Endodermal cell (in vitro differentiated cells): ENCODE results near the gene ETV6. TPM values are rescaled to one million over a fixed set of nuclear protein-coding genes. Genes with fewer than 3 reads are reported as not detected.

Experiments used
- DNase-seq: peaks from one replicate; pipeline ENCODE4 v3.0.0-alpha.2; 2017
- H3K27ac ChIP-seq: 2 replicates; pipeline ENCODE4 v1.5.1; 2013; ENCODE audit warnings: mild to moderate bottlenecking, low read depth, low read length, moderate library complexity
- H3K27me3 ChIP-seq: 2 replicates; pipeline ENCODE4 v1.6.1; 2013; ENCODE audit warnings: mild to moderate bottlenecking, low read length, moderate library complexity; ENCODE audit not compliant: insufficient read depth, control insufficient read depth, poor library complexity, severe bottlenecking
- H3K36me3 ChIP-seq: 2 replicates; pipeline ENCODE4 v1.7.0; 2013; ENCODE audit warnings: mild to moderate bottlenecking, low read length, moderate library complexity; ENCODE audit not compliant: control insufficient read depth, insufficient read depth
- H3K4me1 ChIP-seq: one replicate; pipeline ENCODE4 v1.7.0; 2013; ENCODE audit warnings: low read length; ENCODE audit not compliant: control insufficient read depth, insufficient read depth
- H3K4me3 ChIP-seq: 2 replicates; pipeline ENCODE4 v1.5.1; 2013; ENCODE audit warnings: mild to moderate bottlenecking, low read length, moderate library complexity
- H3K9ac ChIP-seq: 2 replicates; pipeline ENCODE4 v1.6.1; 2013; ENCODE audit warnings: mild to moderate bottlenecking, low read length, moderate library complexity; ENCODE audit not compliant: poor library complexity, severe bottlenecking; ENCODE audit errors: extremely low read depth
- H3K9me3 ChIP-seq: 2 replicates; pipeline ENCODE4 v1.6.1; 2013; ENCODE audit warnings: mild to moderate bottlenecking, low read length, moderate library complexity; ENCODE audit not compliant: control insufficient read depth
- H3K27ac Mint-ChIP-seq: 2 replicates; pipeline ENCODE4 v1.8.0; 2020; ENCODE audit warnings: mixed read lengths
- H3K27me3 Mint-ChIP-seq: 2 replicates; pipeline ENCODE4 v1.8.0; 2021; ENCODE audit warnings: mild to moderate bottlenecking, mixed read lengths; ENCODE audit not compliant: insufficient read depth
- H3K36me3 Mint-ChIP-seq: 2 replicates; pipeline ENCODE4 v1.8.0; 2020; ENCODE audit warnings: low read depth, mixed read lengths
- H3K4me1 Mint-ChIP-seq: 2 replicates; pipeline ENCODE4 v1.8.0; 2020; ENCODE audit warnings: mixed read lengths
- H3K4me3 Mint-ChIP-seq: 2 replicates; pipeline ENCODE4 v1.8.0; 2020; ENCODE audit warnings: mild to moderate bottlenecking, moderate library complexity, mixed read lengths
- H3K9me3 Mint-ChIP-seq: 2 replicates; pipeline ENCODE4 v1.8.0; 2020; ENCODE audit warnings: mild to moderate bottlenecking, mixed read lengths
- WGBS, 2 experiments: methylation state at CpG; one replicate each; pipeline versions ENCODE4 v1.1.5 to v1.1.7; 2013; ENCODE audit warnings: missing lambda C conversion rate in 2 of 2, mixed read lengths in 1 of 2; ENCODE audit not compliant: insufficient coverage in 1 of 2, insufficient read length in 1 of 2; 5-methylcytosine and 5-hydroxymethylcytosine counted together
- total RNA-seq, 2 donors: library from RNA; stranded (reverse); fragmentation: NEBNext Ultra II Directional in 1 of 2; extraction: Animal tissue kit (Norgen Biotek cat#: 25700) in 1 of 2; gene quantifications; 2 replicates in 1 of 2; 3 replicates in 1 of 2; pipeline ENCODE4 v1.2.1, GENCODE V29; 2021
- TF ChIP-seq, protein P1 (sequence below): fragments of 200-600 bp; sonication (generic); conservative IDR thresholded peaks from 2 replicates; pipeline ENCODE4 v1.5.0; 2021; ENCODE audit warnings: antibody characterized with exemption, mild to moderate bottlenecking

The ETV6 gene
- total RNA-seq, 2 donors from 2014 or later, result 9.3 to 22.1 TPM

GRCh38 chr12:11688379-11688778 is 38.9 kb downstream of the ETV6 start:
- TF ChIP-seq, protein P1, sequence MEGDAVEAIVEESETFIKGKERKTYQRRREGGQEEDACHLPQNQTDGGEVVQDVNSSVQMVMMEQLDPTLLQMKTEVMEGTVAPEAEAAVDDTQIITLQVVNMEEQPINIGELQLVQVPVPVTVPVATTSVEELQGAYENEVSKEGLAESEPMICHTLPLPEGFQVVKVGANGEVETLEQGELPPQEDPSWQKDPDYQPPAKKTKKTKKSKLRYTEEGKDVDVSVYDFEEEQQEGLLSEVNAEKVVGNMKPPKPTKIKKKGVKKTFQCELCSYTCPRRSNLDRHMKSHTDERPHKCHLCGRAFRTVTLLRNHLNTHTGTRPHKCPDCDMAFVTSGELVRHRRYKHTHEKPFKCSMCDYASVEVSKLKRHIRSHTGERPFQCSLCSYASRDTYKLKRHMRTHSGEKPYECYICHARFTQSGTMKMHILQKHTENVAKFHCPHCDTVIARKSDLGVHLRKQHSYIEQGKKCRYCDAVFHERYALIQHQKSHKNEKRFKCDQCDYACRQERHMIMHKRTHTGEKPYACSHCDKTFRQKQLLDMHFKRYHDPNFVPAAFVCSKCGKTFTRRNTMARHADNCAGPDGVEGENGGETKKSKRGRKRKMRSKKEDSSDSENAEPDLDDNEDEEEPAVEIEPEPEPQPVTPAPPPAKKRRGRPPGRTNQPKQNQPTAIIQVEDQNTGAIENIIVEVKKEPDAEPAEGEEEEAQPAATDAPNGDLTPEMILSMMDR, result no peak
- Histone ChIP-seq H3K9ac (no peak overlapping the region), H3K4me3 (no peak overlapping the region), H3K27me3 (no peaks in the 10 kb centered on the region), H3K36me3 (no peaks in the 10 kb centered on the region), H3K9me3 (no peaks in the 10 kb centered on the region), H3K4me1 (peaks cover 11% of the 10 kb centered on the region), H3K27ac (no peak overlapping the region)
- H3K27me3 Mint-ChIP-seq, result no peaks in the 10 kb centered on the region
- H3K4me3 Mint-ChIP-seq, result no peak overlapping the region
- no peak overlapping the region for H3K27ac Mint-ChIP-seq
- DNase-seq, result peak; percentile 56
- no peaks in the 10 kb centered on the region for H3K9me3 Mint-ChIP-seq
- peaks cover 33% of the 10 kb centered on the region for H3K4me1 Mint-ChIP-seq
- 82 to 92% methylated on average over 4 of the region's 4 CpGs for WGBS, 2 experiments
- no peaks in the 10 kb centered on the region for H3K36me3 Mint-ChIP-seq

DNA sequence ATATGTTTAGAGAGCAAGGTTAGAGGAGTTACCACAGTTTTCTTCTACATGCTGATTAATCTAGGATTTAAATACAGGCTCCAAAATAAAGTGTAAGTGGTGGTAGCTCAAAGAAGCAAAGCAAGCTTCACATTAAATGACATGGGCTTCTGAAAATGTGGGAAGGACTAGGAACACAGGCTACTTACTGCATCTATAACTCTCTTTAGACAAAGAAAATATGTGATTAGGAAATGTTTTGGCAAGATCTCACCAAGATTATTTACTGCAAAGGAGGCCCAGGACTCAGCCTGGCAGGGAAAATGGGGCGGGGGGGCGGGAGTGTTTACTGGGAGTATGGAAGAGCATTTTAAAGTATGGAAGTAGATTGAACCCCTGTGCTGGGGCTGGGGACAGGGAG is 39.4 kb downstream of the ETV6 start:
- no peak overlapping the region for H3K27ac ChIP-seq
- Mint-ChIP-seq H3K27ac (no peak overlapping the region), H3K27me3 (no peaks in the 10 kb centered on the region)

DNA sequence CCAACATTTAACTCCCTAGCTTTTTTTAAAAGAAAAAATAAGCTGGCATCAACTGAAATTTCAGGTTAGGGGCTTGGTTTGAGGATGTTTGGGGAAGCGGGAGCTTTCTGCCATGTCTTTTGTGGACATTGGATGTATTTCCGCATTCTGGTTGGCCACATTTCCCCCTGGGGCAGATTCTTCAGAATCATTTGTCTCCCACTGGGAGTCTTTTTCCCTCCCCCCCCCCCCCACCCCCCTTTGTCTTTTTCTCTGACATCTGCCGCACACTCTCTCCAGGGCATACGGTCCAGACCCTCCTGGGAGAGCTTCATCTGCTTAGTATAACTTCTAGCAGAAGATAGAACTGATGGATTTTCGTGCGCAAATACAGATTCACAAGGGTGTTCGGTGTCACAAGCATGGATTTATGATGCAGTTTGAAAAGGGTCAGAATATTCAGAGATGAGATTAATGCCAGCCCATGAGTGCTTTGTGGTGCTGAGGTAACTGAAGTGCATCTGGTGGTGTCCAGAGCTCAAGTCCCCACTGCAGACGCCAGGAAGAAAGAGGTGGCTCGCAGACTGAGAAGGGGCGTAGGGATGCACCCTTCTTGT is 40.2 kb downstream of the ETV6 start:
- 96 to 98% methylated on average over 4 to 10 of the region's 10 CpGs for WGBS, 2 experiments
- Histone ChIP-seq H3K27me3 (no peaks in the 10 kb centered on the region), H3K9me3 (no peaks in the 10 kb centered on the region), H3K4me3 (no peak overlapping the region), H3K27ac (no peak overlapping the region), H3K9ac (no peak overlapping the region), H3K4me1 (peaks cover 11% of the 10 kb centered on the region), H3K36me3 (no peaks in the 10 kb centered on the region)
- no peaks in the 10 kb centered on the region for H3K9me3 Mint-ChIP-seq
- H3K36me3 Mint-ChIP-seq, result no peaks in the 10 kb centered on the region
- H3K4me3 Mint-ChIP-seq, result no peak overlapping the region
- no peak overlapping the region for H3K27ac Mint-ChIP-seq
- DNase-seq, result no peak
- no peaks in the 10 kb centered on the region for H3K27me3 Mint-ChIP-seq
- TF ChIP-seq, protein P1, result no peak
- H3K4me1 Mint-ChIP-seq, result peaks cover 31% of the 10 kb centered on the region

More for the DNA sequence above, 39.4 kb downstream of the ETV6 start:
- no peak overlapping the region for H3K4me3 Mint-ChIP-seq
- peak; percentile 10 for DNase-seq
- H3K9me3 ChIP-seq, result no peaks in the 10 kb centered on the region
- H3K4me3 ChIP-seq, result no peak overlapping the region
- TF ChIP-seq, protein P1, result no peak
- H3K27me3 ChIP-seq, result no peaks in the 10 kb centered on the region
- no peaks in the 10 kb centered on the region for H3K36me3 ChIP-seq
- H3K4me1 Mint-ChIP-seq, result peaks cover 33% of the 10 kb centered on the region
- no peaks in the 10 kb centered on the region for H3K36me3 Mint-ChIP-seq
- WGBS, 2 experiments, result 89 to 100% methylated on average over 1 to 2 of the region's 2 CpGs
- H3K9me3 Mint-ChIP-seq, result no peaks in the 10 kb centered on the region
- H3K9ac ChIP-seq, result no peak overlapping the region
- peaks cover 11% of the 10 kb centered on the region for H3K4me1 ChIP-seq
